GM12864 (cell line): ENCODE data around the gene PLSCR3.

Experiments used
- DNase-seq: peaks from one replicate; pipeline ENCODE4 v3.0.0-alpha.2; 2011; ENCODE audit warnings: low read depth
- H3K4me3 ChIP-seq: 2 replicates; pipeline ENCODE4 v1.5.1; 2011; ENCODE audit warnings: mild to moderate bottlenecking, low read depth, low read length, control low read depth
- CTCF ChIP-seq: IDR thresholded peaks from 2 replicates; pipeline ENCODE4 v1.5.1; 2011; ENCODE audit warnings: low read depth, mild to moderate bottlenecking, moderate library complexity, low read length, control low read depth, inconsistent platforms; ENCODE audit errors: missing control alignments

PLSCR3 gene

GRCh38 chr17:7406235-7406825 is 12.0 kb upstream of the PLSCR3 start:
- H3K4me3 ChIP-seq = no peak overlapping the region
- no peak for TF ChIP-seq CTCF
- DNase-seq = no peak

DNA sequence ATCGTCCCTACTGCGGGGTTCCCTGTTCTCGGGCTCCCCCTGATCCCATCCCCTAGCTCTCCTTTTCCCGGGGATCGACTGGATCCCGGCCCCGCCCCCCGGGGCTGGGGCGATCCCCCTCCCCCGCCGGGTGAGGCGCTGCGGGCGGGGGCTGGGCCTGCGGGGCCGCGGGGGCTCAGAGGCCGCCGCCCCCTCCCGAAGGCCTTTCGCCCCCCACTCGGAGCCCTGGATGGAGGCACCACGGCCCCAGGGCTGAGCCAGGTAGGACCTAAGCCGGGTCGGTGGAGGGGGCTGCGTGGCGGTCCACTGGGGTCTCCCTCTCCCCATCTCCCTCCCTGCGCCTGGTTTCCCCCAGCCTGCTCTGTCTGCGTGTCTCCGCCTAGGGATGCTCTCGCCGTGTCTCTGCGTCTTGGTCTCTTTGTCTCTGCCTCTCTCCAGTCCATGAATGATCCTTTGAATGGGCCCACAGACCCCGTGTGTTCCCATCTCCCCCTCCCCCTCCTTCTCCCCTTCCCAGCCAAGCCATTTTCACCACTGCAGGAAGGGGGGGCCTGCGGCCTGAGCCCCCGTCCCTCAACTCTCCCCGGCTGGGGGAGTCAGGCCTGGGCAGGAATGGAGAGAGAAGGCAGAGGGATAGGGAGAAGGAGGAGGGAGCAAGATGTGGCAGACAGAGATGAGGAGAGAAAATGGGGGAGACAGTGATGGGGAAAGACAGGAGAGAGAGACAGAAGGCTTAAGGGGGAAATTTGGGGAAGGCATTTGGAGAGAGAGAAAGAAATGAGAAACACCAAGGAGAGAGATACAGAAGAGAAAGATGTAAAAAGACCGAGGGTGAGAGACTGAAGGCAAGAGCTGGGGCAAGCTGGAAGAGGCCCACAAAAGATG is 11.3 kb upstream of the PLSCR3 start:
- no peak for TF ChIP-seq CTCF

GRCh38 chr17:7404737-7405349 is 10.5 kb upstream of the PLSCR3 start:
- peak overlapping the region; percentile 92 for H3K4me3 ChIP-seq
- DNase-seq = no peak
- no peak for TF ChIP-seq CTCF

More for the DNA sequence above, 11.3 kb upstream of the PLSCR3 start:
- no peak overlapping the region for H3K4me3 ChIP-seq
- no peak for DNase-seq

- DNase-seq = peak; percentile 96
- peak within 1 kb of the TSS; percentile 92 for H3K4me3 ChIP-seq
- TF ChIP-seq CTCF = no peak
Measured at GRCh38 chr17:7403977-7404736, 9.8 kb upstream of the PLSCR3 start, which contains the start of gene TMEM256. TSS of gene TMEM256 (minus strand) at chr17:7404097. CDS start at chr17:7404084, 13 bp downstream.

GRCh38 chr17:7403727-7403976 is 9.3 kb upstream of the PLSCR3 start:
- no peak for TF ChIP-seq CTCF
- peak overlapping the region; percentile 92 for H3K4me3 ChIP-seq
- DNase-seq = no peak

GRCh38 chr17:7403043-7403726 is 8.9 kb upstream of the PLSCR3 start:
- peak overlapping the region; percentile 92 for H3K4me3 ChIP-seq
- TF ChIP-seq CTCF = no peak
- DNase-seq = no peak
